ENCODE data around the gene TRIP13.
A peak's percentile ranks its signal among the peaks of the same experiment; 100 is the strongest.

TRIP13 gene

GRCh38 chr5:957748-958485 lies 65.2 kb downstream of the TRIP13 start:
- no peak for DNase-seq

DNA sequence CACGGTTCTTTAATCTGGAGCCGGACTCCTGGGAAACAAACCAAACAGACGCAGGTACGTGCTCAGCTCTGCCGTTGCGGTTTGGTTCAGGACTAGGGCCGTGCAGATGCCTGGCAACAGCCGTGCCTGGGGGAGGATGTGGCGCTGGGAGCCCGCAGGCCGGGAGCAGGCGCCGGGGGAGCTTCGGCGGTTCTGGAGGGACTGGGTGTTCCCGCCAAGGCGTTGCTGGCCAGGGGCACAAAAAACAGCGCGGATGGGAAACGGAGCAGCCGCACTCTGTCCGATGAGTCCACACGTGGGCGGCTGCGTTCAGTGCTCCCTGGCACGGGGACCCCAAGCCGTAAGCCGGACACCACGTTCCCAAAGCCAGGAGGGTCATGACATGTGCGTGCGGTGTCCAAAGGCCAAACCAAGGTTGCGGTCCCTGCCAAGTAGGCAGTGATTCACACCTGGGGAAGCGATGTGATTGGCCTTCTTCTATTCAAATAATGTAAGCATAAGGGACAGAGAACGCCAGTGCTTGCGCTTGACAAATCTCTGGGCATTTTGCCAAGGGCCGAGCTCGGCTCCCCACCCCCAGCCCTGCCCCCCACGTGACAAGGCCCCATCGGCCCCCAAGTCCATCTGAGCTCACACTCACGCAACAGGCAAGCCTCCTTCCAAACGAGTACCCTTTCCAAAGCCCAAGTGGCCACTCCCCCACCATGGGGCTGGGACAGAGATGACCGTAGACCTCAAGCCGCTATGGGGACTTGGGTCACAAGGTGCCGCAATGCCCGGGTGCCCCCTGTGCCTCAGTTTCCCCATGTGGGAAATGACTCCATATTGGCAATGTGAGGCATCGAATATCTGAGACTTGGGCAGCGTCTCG lies 66.3 kb downstream of the TRIP13 start:
- peak; percentile 1 for DNase-seq

- DNase-seq: no peak
Measured at GRCh38 chr5:959581-960531, 67.2 kb downstream of the TRIP13 start.

GRCh38 chr5:960551-960950 lies 67.9 kb downstream of the TRIP13 start:
- no peak for DNase-seq

- no peak for DNase-seq
Measured at GRCh38 chr5:961002-961710, 68.5 kb downstream of the TRIP13 start.

- DNase-seq: no peak
Measured at GRCh38 chr5:961711-962240, 69.1 kb downstream of the TRIP13 start.

GRCh38 chr5:962386-962785 lies 69.7 kb downstream of the TRIP13 start:
- DNase-seq: no peak

DNA sequence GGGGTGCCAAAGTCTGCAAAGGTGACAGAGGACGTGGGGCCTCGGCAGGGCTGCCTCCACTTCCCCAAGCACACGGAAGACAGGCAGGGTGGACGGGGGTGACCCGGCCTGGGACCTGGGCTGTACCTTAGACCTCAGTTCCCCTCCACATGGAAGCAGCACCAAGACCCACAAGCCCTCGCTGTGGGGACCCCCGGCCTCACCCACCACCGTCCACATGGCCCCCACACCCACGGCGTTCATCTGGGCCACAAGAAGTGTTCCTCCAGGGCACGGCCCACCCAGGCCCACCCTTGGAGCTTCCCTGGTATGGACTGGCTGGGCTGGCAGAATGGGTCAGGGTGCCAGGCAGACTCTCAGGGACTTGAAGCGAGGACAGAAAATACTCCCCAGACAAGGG lies 70.1 kb downstream of the TRIP13 start:
- no peak for DNase-seq

DNA sequence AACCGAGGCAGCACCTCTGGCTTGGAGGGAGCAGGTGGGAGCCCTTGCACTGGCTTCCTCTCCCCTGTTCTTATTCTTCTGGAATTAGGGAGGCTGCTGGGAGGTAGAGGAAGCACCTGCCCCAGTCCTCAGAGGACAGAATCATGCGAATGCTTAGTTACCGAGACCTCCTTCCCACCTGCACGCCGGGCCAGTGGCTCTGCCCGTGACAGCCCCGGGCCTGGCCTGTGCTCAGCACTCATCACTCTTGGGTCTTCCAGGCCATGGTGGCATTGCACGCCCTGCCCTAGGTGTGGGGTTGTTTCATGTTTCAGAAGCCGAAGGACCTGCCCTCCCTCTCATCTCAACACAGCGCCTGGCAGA lies 70.6 kb downstream of the TRIP13 start:
- DNase-seq: no peak

GRCh38 chr5:963673-964531 lies 71.2 kb downstream of the TRIP13 start:
- no peak for DNase-seq

- DNase-seq: no peak
Measured at GRCh38 chr5:964821-965220, 72.1 kb downstream of the TRIP13 start.

- no peak for DNase-seq
Measured at GRCh38 chr5:965604-966344, 73.1 kb downstream of the TRIP13 start.

- DNase-seq: no peak
Measured at GRCh38 chr5:966345-966710, 73.6 kb downstream of the TRIP13 start.

DNA sequence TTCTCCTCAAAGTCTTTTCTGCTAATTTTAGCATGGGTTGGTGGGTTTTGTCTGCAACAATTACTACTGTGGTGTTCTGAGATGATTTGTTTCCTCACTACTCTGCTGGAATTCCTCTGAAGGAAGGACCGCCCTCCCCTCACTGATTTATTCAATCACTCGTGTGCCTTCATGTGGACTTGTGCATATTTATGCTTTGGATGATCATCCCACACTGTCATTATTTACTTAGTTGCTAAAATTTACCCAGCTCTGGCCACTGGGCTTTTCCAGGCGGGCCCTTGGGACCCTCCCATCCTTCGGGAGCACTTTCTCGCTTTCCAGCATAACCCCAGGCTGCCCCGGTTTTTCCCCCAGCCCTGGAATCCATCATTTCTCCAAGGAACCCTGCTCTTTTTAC lies 74.3 kb downstream of the TRIP13 start:
- DNase-seq: no peak

All from activated CD4-positive, alpha-beta T cell treated with anti-CD3 and anti-CD28 coated beads for 1 hour (primary cell).